Heart left ventricle (tissue), 16 donors: ENCODE data around the gene BNC2. TPM values are rescaled to one million over a fixed set of nuclear protein-coding genes. Genes with fewer than 3 reads are reported as not detected.

Experiments
- ATAC-seq, 4 donors: fragments of 200-7000 bp; cut with Tn5 transposase; one replicate each; pipeline ENCODE4 v1.9.1; 2020 to 2022; ENCODE audit warnings: moderate library complexity in 4 of 4, mild to moderate bottlenecking in 3 of 4, moderate number of reproducible peaks in 1 of 4
- DNase-seq, 5 donors: peaks; one replicate each; pipeline ENCODE4 v3.0.0-alpha.2; 2020
- H3K27ac ChIP-seq, 12 donors: fragments of 200-600 bp; sonication (generic) in 4 of 12; one replicate each; pipeline versions ENCODE4 v1.5.0 to v1.8.0; 2016 to 2022; ENCODE audit warnings: mild to moderate bottlenecking in 2 of 12
- H3K27me3 ChIP-seq, 9 donors: fragments of 200-600 bp; sonication (generic) in 2 of 9; one replicate each; pipeline versions ENCODE4 v1.5.1 to v1.8.0; 2016 to 2022; ENCODE audit warnings: mild to moderate bottlenecking in 3 of 9
- H3K36me3 ChIP-seq, 9 donors: fragments of 200-600 bp; sonication (generic) in 2 of 9; one replicate each; pipeline versions ENCODE4 v1.5.0 to v1.8.0; 2018 to 2022; ENCODE audit warnings: mild to moderate bottlenecking in 2 of 9
- H3K4me1 ChIP-seq, 12 donors: fragments of 200-600 bp; sonication (generic) in 4 of 12; one replicate each; pipeline versions ENCODE4 v1.5.0 to v1.8.0; 2016 to 2022; ENCODE audit warnings: mild to moderate bottlenecking in 3 of 12
- H3K4me3 ChIP-seq, 12 donors: fragments of 200-600 bp; sonication (generic) in 4 of 12; one replicate each; pipeline versions ENCODE4 v1.5.0 to v1.8.0; 2017 to 2022; ENCODE audit warnings: mild to moderate bottlenecking in 9 of 12, moderate library complexity in 4 of 12
- H3K9me3 ChIP-seq, 12 donors: fragments of 200-600 bp; sonication (generic) in 4 of 12; one replicate each; pipeline versions ENCODE4 v1.5.0 to v1.8.0; 2016 to 2022; ENCODE audit warnings: mild to moderate bottlenecking in 1 of 12
- POLR2A ChIP-seq, 2 donors: fragments of 450-650 bp; IDR thresholded peaks; one replicate each; pipeline ENCODE4 v1.6.1; 2017; ENCODE audit warnings: antibody characterized with exemption in 2 of 2, mild to moderate bottlenecking in 2 of 2, moderate library complexity in 2 of 2
- WGBS, 4 donors: extraction: QIAGEN DNeasy Blood & Tissue Kit in 2 of 4; methylation state at CpG; one replicate each; pipeline versions ENCODE4 v1.1.5 to v1.1.7; 2013 to 2018; 5-methylcytosine and 5-hydroxymethylcytosine counted together
- intact Hi-C, 10 donors: fragments of 100-400 bp; cut with DNase I; formaldehyde crosslinking; loops; one replicate each; pipeline versions ENCODE4 v1.11.1 to v1.14.2; 2022
- polyA plus RNA-seq, 2 donors: library from polyadenylated mRNA; stranded (reverse); fragments of 200-250 nt; gene quantifications; one replicate each; pipeline ENCODE4 v1.2.3, GENCODE V29; 2013
- total RNA-seq, 9 donors: library from RNA; depleted of rRNA in 2 of 9; stranded (reverse); fragments of >200 nt in 2 of 9; fragmentation: NEBNext Ultra II Directional in 3 of 9; extraction: Animal tissue kit (Norgen Biotek cat#: 25700) in 3 of 9; gene quantifications; one replicate each; pipeline versions ENCODE4 v1.1.0 to v1.2.4, GENCODE V29; 2016 to 2023
- TF ChIP-seq, protein P1 (sequence below), 12 donors: fragments of 200-600 bp; sonication (generic) in 4 of 12; IDR thresholded peaks; one replicate each; pipeline versions ENCODE4 v1.5.0 to v1.8.0; 2018 to 2022; ENCODE audit warnings: antibody characterized with exemption in 12 of 12, mild to moderate bottlenecking in 5 of 12
- donor health status: ischemic (EF 13 %, LVEDD 7.1; RV severe dilation, severe dysfunction).
- donor health status: healthy with polysubstance abuse.
- donor health status: DM: no; HTN: yes; CAD: no.
- donor health status: DM: no; HTN: no; CAD: no.
- donor health status: ischemic (EF 25% LVEDD 6.9; RV normal size, moderate dysfunction).
- donor health status: ischemic (EF 25% LVEDD 5.7; RV mildly dilated, moderate dysfunction).
- donor health status: healthy.
- donor health status: DM: yes; HTN: yes; CAD: no.
- donor health status: ischemic (EF 35%, LVEDD 5.7; RV mildly dilated, moderate dysfunction).
- donor health status: nonischemic (EF 11% LVEDD 7.7; RV severe dilation, severe dysfunction).
- donor health status: DM: yes; HTN: yes; CAD: no.
- donor health status: PGD.
- donor health status: ischemic (EF 29% LVEDD 5.4; RV normal size, mild dysfunction).
- donor health status: nonischemic (EF 23%, LVEDD 6.1; RV moderate dilation, normal function).

BNC2 gene
- total and polyA plus RNA-seq, 11 donors: 0.38 to 27.1 (median 3.8) TPM

DNA sequence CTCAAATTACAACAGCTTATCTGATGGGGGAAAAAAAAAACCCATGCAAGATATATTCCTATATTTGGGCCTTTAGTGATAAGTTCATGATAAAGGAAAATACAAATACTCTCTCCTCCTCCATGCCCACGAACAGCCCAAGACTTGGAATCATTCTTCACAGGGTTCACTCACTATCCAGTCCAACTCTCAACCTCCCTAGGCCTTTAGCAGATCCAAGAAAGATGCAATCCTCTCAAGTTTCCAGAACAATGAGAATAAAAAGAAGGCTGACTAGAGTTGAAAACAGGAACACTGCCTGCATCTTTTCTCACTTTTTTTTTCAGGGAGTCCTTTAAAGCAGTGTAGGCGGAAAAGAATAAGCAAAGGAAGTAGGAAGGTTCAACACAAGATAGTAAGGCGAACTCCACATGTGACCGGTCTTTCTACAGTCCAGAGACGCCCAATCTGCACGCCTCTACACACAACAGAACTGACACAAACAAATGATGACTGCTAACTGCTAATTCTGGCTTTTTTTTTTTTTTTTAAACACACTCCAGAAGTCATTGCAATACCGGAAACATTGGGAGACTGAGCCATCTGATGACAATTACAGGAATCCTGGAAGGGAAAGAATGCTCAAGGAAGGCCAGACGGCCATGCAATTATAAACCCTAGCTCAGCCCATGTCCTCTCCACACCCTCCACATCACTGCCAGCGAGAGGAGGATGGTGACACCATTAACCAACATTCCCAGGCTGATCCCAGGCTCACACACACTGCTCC lies 75.4 kb downstream of the BNC2 start:
- Histone ChIP-seq H3K27me3 (no peaks in the 10 kb centered on the region), H3K4me3 (no peak overlapping the region), H3K4me1 (peaks cover 0 to 16% (median 2%) of the 10 kb centered on the region in 12 donors), H3K36me3 (no peaks in the 10 kb centered on the region), H3K9me3 (no peaks in the 10 kb centered on the region), H3K27ac (peak overlapping the region in 10 of 12 donors; percentile 5 to 65 (median 34))
- ATAC-seq: peak; percentile 74 to 95 (median 91)
- WGBS, 4 donors: 34 to 51% (median 43%) methylated on average over 9 of the region's 9 CpGs
- DNase-seq: peak in 4 of 5 donors; percentile 22 to 54 (median 40)
- intact Hi-C loops: loop anchor here in 2 of 10 donors (10.0 kb wide), 2 partner anchors 60 to 380 kb away; no protein-coding TSS in a partner anchor
- TF ChIP-seq, protein P1, sequence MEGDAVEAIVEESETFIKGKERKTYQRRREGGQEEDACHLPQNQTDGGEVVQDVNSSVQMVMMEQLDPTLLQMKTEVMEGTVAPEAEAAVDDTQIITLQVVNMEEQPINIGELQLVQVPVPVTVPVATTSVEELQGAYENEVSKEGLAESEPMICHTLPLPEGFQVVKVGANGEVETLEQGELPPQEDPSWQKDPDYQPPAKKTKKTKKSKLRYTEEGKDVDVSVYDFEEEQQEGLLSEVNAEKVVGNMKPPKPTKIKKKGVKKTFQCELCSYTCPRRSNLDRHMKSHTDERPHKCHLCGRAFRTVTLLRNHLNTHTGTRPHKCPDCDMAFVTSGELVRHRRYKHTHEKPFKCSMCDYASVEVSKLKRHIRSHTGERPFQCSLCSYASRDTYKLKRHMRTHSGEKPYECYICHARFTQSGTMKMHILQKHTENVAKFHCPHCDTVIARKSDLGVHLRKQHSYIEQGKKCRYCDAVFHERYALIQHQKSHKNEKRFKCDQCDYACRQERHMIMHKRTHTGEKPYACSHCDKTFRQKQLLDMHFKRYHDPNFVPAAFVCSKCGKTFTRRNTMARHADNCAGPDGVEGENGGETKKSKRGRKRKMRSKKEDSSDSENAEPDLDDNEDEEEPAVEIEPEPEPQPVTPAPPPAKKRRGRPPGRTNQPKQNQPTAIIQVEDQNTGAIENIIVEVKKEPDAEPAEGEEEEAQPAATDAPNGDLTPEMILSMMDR (IDR thresholded peaks at IDR 0.05): no peak
- no peak for TF ChIP-seq POLR2A (IDR thresholded peaks at IDR 0.05)

DNA sequence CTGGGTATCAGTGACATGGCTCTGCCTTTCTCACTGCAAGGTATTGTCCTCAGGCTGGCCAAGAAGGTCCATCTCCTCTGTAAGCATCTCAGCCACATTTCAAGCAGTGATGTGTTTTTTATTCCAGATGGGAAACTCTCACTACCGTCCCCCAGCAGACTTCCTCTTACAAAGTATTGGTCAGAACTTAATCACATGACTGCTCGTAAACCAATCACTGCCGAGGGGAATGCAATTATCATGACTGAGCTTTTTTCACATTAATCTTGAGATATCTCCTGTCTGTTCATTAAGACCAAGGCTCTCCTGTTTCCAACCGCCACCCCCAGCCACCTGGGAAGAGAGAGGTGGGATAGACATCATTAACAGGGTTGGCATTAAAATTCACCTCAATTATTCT lies 76.4 kb downstream of the BNC2 start:
- intact Hi-C loops: loop anchor here in 2 of 10 donors (10.0 kb wide), 2 partner anchors 61 to 379 kb away; no protein-coding TSS in a partner anchor
- Histone ChIP-seq H3K4me1 (peaks cover 0 to 16% (median 2%) of the 10 kb centered on the region in 12 donors), H3K36me3 (no peaks in the 10 kb centered on the region), H3K27ac (no peak overlapping the region), H3K4me3 (no peak overlapping the region), H3K9me3 (no peaks in the 10 kb centered on the region), H3K27me3 (no peaks in the 10 kb centered on the region)
- DNase-seq: no peak
- WGBS, 4 donors: 89 to 94% (median 92%) methylated on average over 4 of the region's 4 CpGs
- no peak for ATAC-seq
- TF ChIP-seq, protein P1 (IDR thresholded peaks at IDR 0.05): no peak
- no peak for TF ChIP-seq POLR2A (IDR thresholded peaks at IDR 0.05)

DNA sequence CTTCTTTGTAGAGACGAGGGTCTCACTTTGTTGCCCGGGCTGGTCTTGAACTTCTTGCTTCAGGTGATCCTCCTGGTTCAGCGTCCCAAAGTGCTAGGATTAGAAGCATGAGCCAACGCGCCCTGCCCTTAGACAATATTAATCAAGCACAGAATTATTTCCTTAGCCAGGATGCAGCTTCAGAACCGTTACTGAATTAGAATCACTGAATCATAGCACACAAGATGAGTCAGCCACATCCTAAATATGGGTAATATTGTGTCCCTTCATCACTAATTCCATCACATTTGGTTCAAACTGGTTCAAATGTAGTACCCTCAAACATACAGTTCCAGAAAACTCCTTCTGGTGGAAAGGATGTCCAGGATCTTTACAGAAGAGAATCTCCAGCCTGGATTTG lies 82.7 kb downstream of the BNC2 start:
- Histone ChIP-seq H3K27ac (no peak overlapping the region), H3K9me3 (no peaks in the 10 kb centered on the region), H3K4me1 (no peaks in the 10 kb centered on the region), H3K36me3 (no peaks in the 10 kb centered on the region), H3K27me3 (no peaks in the 10 kb centered on the region), H3K4me3 (no peak overlapping the region)
- ATAC-seq: no peak
- TF ChIP-seq, protein P1 (IDR thresholded peaks at IDR 0.05): no peak
- no peak for TF ChIP-seq POLR2A (IDR thresholded peaks at IDR 0.05)
- WGBS, 4 donors: 75 to 87% (median 79%) methylated on average over 6 of the region's 6 CpGs
- no peak for DNase-seq
- intact Hi-C loops: no loop called here

DNA sequence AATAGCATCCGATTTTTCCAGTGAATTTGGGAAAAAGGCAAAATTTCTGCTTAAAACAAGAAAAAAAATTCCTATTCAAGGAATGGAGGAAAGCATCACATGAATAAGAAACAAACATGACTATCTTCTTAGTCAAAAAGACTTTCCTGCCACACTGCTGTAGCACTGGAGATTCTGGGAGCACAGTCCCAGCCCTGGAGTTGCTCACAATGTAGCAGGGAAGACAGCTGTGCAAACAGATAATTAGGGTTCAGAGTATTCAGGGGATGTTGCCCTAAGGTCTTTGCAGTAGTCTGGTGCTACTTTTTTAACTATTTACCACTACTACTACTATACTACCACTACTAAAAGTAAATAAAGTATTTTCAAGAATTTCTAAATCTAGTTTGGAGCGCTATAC lies 86.5 kb downstream of the BNC2 start:
- DNase-seq (no peak), ATAC-seq (no peak)
- TF ChIP-seq, protein P1 (IDR thresholded peaks at IDR 0.05): no peak
- TF ChIP-seq POLR2A (IDR thresholded peaks at IDR 0.05): no peak
- H3K36me3 ChIP-seq: no peaks in the 10 kb centered on the region
- H3K27ac ChIP-seq: no peak overlapping the region
- intact Hi-C loops: no loop called here
- H3K27me3 ChIP-seq: no peaks in the 10 kb centered on the region
- 92 to 95% (median 95%) methylated on average over 2 of the region's 2 CpGs for WGBS, 4 donors
- H3K9me3 ChIP-seq: peaks cover 0 to 3% (median 0%) of the 10 kb centered on the region in 12 donors
- H3K4me1 ChIP-seq: no peaks in the 10 kb centered on the region
- H3K4me3 ChIP-seq: no peak overlapping the region
